HEK293 (cell line): ENCODE measurements around the gene SGSM2.

Source experiments
- CTCF ChIA-PET: fragments of 350-600 bp; formaldehyde crosslinking; extraction: SDS; loops from one replicate; lab custom pipeline; 2021; ENCODE audit warnings: antibody characterized with exemption; lab: Yijun Ruan, JAX
- POLR2A ChIA-PET: fragments of 300-600 bp; formaldehyde crosslinking; extraction: SDS; loops from one replicate; lab custom pipeline; 2020; ENCODE audit warnings: antibody characterized with exemption, inconsistent platforms; lab: Yijun Ruan, JAX
- H3K27ac ChIP-seq: fragments of 200-500 bp; sonication (Bioruptor generic); 2 replicates; pipeline ENCODE4 v1.5.1; 2014; ENCODE audit warnings: low read depth, low read length, control low read depth, inconsistent platforms; ENCODE audit errors: extremely low read depth
- H3K36me3 ChIP-seq, 2 experiments: fragments of 200-500 bp in 1 of 2; sonication (Bioruptor generic) in 1 of 2; 1 replicate in 1 of 2; 2 replicates in 1 of 2; pipeline ENCODE4 v1.5.1; 2014 to 2017; ENCODE audit warnings: inconsistent platforms in 2 of 2, low read length in 2 of 2; ENCODE audit not compliant: control insufficient read depth in 2 of 2, insufficient read depth in 1 of 2
- H3K4me1 ChIP-seq: fragments of 200-500 bp; sonication (Bioruptor generic); 2 replicates; pipeline ENCODE4 v1.5.1; 2014; ENCODE audit warnings: mild to moderate bottlenecking, low read length, inconsistent platforms; ENCODE audit not compliant: control insufficient read depth, insufficient read depth
- H3K4me3 ChIP-seq: 2 replicates; pipeline ENCODE4 v1.5.1; 2011; ENCODE audit warnings: low read depth, mild to moderate bottlenecking, control low read depth, low read length, moderate library complexity
- H3K9me3 ChIP-seq: fragments of 200-500 bp; sonication (Bioruptor generic); 2 replicates; pipeline ENCODE4 v1.5.1; 2014; ENCODE audit warnings: low read depth, low read length, inconsistent platforms; ENCODE audit not compliant: control insufficient read depth, insufficient read depth
- GLIS2 ChIP-seq: fragments of 450-650 bp; formaldehyde crosslinking; IDR thresholded peaks from 2 replicates; pipeline ENCODE4 v1.5.1; 2016; ENCODE audit warnings: missing biosample characterization, missing genetic modification characterization
- INSM2 ChIP-seq: fragments of 450-650 bp; formaldehyde crosslinking; IDR thresholded peaks from 2 replicates; pipeline ENCODE4 v1.5.1; 2016; ENCODE audit warnings: missing biosample characterization, missing genetic modification characterization
- KLF16 ChIP-seq: fragments of 450-650 bp; formaldehyde crosslinking; IDR thresholded peaks from 2 replicates; pipeline ENCODE4 v1.5.1; 2017; ENCODE audit warnings: missing biosample characterization, missing genetic modification characterization
- KLF9 ChIP-seq: fragments of 450-650 bp; formaldehyde crosslinking; IDR thresholded peaks from 2 replicates; pipeline ENCODE4 v1.5.1; 2016; ENCODE audit warnings: missing biosample characterization, missing genetic modification characterization, low read depth
- MYNN ChIP-seq: fragments of 450-650 bp; formaldehyde crosslinking; IDR thresholded peaks from 2 replicates; pipeline ENCODE4 v1.5.1; 2016; ENCODE audit warnings: missing biosample characterization, missing genetic modification characterization, borderline replicate concordance
- PATZ1 ChIP-seq: fragments of 450-650 bp; formaldehyde crosslinking; IDR thresholded peaks from 2 replicates; pipeline ENCODE4 v1.5.1; 2016; ENCODE audit warnings: missing biosample characterization, missing genetic modification characterization
- TSHZ1 ChIP-seq: fragments of 450-650 bp; formaldehyde crosslinking; IDR thresholded peaks from 2 replicates; pipeline ENCODE4 v1.5.1; 2016; ENCODE audit warnings: missing biosample characterization, missing genetic modification characterization, borderline replicate concordance
- WT1 ChIP-seq: fragments of 450-650 bp; formaldehyde crosslinking; IDR thresholded peaks from 2 replicates; pipeline ENCODE4 v1.5.1; 2016; ENCODE audit warnings: missing biosample characterization, missing genetic modification characterization
- ZBTB1 ChIP-seq: fragments of 450-650 bp; formaldehyde crosslinking; IDR thresholded peaks from 2 replicates; pipeline ENCODE4 v1.5.1; 2016; ENCODE audit warnings: missing biosample characterization, missing genetic modification characterization
- ZBTB10 ChIP-seq: fragments of 450-650 bp; formaldehyde crosslinking; IDR thresholded peaks from 2 replicates; pipeline ENCODE4 v1.5.1; 2016; ENCODE audit warnings: missing biosample characterization, missing genetic modification characterization
- ZBTB20 ChIP-seq: fragments of 450-650 bp; formaldehyde crosslinking; IDR thresholded peaks from 2 replicates; pipeline ENCODE4 v1.5.1; 2016; ENCODE audit warnings: missing biosample characterization, missing genetic modification characterization
- ZNF132 ChIP-seq: fragments of 450-650 bp; formaldehyde crosslinking; IDR thresholded peaks from 2 replicates; pipeline ENCODE4 v1.5.1; 2017; ENCODE audit warnings: missing biosample characterization, missing genetic modification characterization, borderline replicate concordance
- ZNF19 ChIP-seq: fragments of 450-650 bp; formaldehyde crosslinking; IDR thresholded peaks from 2 replicates; pipeline ENCODE4; 2016; ENCODE audit warnings: missing biosample characterization, missing genetic modification characterization, low read depth
- ZNF324 ChIP-seq: fragments of 450-650 bp; formaldehyde crosslinking; IDR thresholded peaks from 2 replicates; pipeline ENCODE4 v1.5.1; 2016; ENCODE audit warnings: missing biosample characterization, missing genetic modification characterization
- ZNF391 ChIP-seq: fragments of 450-650 bp; formaldehyde crosslinking; IDR thresholded peaks from 2 replicates; pipeline ENCODE4 v1.5.1; 2016; ENCODE audit warnings: low read depth, missing biosample characterization, missing genetic modification characterization, borderline replicate concordance
- ZNF488 ChIP-seq: fragments of 450-650 bp; formaldehyde crosslinking; IDR thresholded peaks from 2 replicates; pipeline ENCODE4 v1.5.1; 2016; ENCODE audit warnings: missing biosample characterization, missing genetic modification characterization
- ZNF530 ChIP-seq: fragments of 450-650 bp; formaldehyde crosslinking; IDR thresholded peaks from 2 replicates; pipeline ENCODE4 v1.5.1; 2016; ENCODE audit warnings: low read depth, missing biosample characterization, missing genetic modification characterization
- ZNF549 ChIP-seq: fragments of 450-650 bp; IDR thresholded peaks from 2 replicates; pipeline ENCODE4 v1.5.1; 2018; ENCODE audit warnings: missing biosample characterization, missing genetic modification characterization, mild to moderate bottlenecking, inconsistent platforms, moderate library complexity
- ZNF624 ChIP-seq: fragments of 450-650 bp; formaldehyde crosslinking; IDR thresholded peaks from 2 replicates; pipeline ENCODE4 v1.5.1; 2017; ENCODE audit warnings: missing biosample characterization, missing genetic modification characterization
- ZNF629 ChIP-seq: fragments of 450-650 bp; formaldehyde crosslinking; IDR thresholded peaks from 2 replicates; pipeline ENCODE4 v1.5.1; 2017; ENCODE audit warnings: missing biosample characterization, missing genetic modification characterization
- ZNF660 ChIP-seq: fragments of 450-650 bp; IDR thresholded peaks from 2 replicates; pipeline ENCODE4 v1.5.1; 2018; ENCODE audit warnings: missing biosample characterization, mild to moderate bottlenecking, missing genetic modification characterization
- ZSCAN5A ChIP-seq: fragments of 450-650 bp; formaldehyde crosslinking; IDR thresholded peaks from 2 replicates; pipeline ENCODE4 v1.5.1; 2016; ENCODE audit warnings: missing biosample characterization, missing genetic modification characterization

Gene SGSM2

GRCh38 chr17:2399572-2400473, 62.5 kb downstream of the SGSM2 start:
- POLR2A ChIA-PET = interaction anchor here (1.0 to 3.6 kb wide), 7 partner anchors 11 to 96 kb away, joined by 4 to 25 read pairs (median 7); partner anchors contain the start of genes SMG6, SRR and TSR1
- Histone ChIP-seq H3K27ac (peak overlapping the region; percentile 92), H3K4me3 (peak overlapping the region; percentile 75), H3K9me3 (no peaks in the 10 kb centered on the region), H3K4me1 (peaks cover 34% of the 10 kb centered on the region), H3K36me3 (no peaks in the 10 kb centered on the region)
- CTCF ChIA-PET = interaction anchor here (0.6 to 11.4 kb wide), 4 partner anchors 11 to 17 kb away, joined by 3 to 116 read pairs (median 5); no protein-coding TSS in a partner anchor
- TF ChIP-seq MYNN (tag by site-specific recombination) (no peak), ZBTB1 (tag by site-specific recombination) (peak; percentile 65; the same call in 1 of the 2 replicates), INSM2 (peak; percentile 68; the same call in 1 of the 2 replicates), ZBTB20 (tag by site-specific recombination) (peak; percentile 69; the same call in 1 of the 2 replicates), PATZ1 (tag by site-specific recombination) (peak; percentile 98), ZNF530 (tag by site-specific recombination) (no peak), TSHZ1 (tag by site-specific recombination) (peak; percentile 6; the same call in 1 of the 2 replicates), ZNF19 (no peak), ZNF629 (peak; percentile 84), ZNF660 (tag by site-specific recombination) (peak; percentile 54; the same call in 1 of the 2 replicates), ZNF624 (tag by site-specific recombination) (no peak), ZBTB10 (tag by site-specific recombination) (peak; percentile 88), ZNF549 (tag by site-specific recombination) (no peak), KLF9 (peak; percentile 90), GLIS2 (peak; percentile 99), KLF16 (tag by site-specific recombination) (peak; percentile 90), ZSCAN5A (peak; percentile 21; the same call in 1 of the 2 replicates), ZNF391 (tag by site-specific recombination) (peak; percentile 76), ZNF488 (tag by site-specific recombination) (0 out of 2 replicates have a peak, but pooled peaks have one; percentile 18), ZNF132 (no peak), ZNF324 (tag by site-specific recombination) (0 out of 2 replicates have a peak, but pooled peaks have one; percentile 38), WT1 (tag by site-specific recombination) (0 out of 2 replicates have a peak, but pooled peaks have one; percentile 43)
